Measurements from ENCODE around the gene CXCL10. TPM values are rescaled to one million over a fixed set of nuclear protein-coding genes. Genes with fewer than 3 reads are reported as not detected.

Gene CXCL10
- total RNA-seq, 4 donors from 2014 or later = 0.52 to 1.9 TPM; not detected in 2

- intact Hi-C loops (cut with DNase I; ENCODE audit: low total_unique reads) = loop anchor here (10.0 kb wide), 1 partner anchor 67 kb away; the partner anchor contains the start of gene SDAD1
These were observed 38.1 kb upstream of the CXCL10 start for GRCh38 chr4:76061421-76061820.

GRCh38 chr4:76060506-76060905 lies 37.2 kb upstream of the CXCL10 start:
- Histone ChIP-seq H3K4me1 (no peaks in the 10 kb centered on the region), H3K27me3 (peaks cover 0 to 5% of the 10 kb centered on the region in 2 donors), H3K4me3 (no peak overlapping the region), H3K36me3 (no peaks in the 10 kb centered on the region), H3K27ac (no peak overlapping the region), H3K9me3 (no peaks in the 10 kb centered on the region)
- no peak for DNase-seq
- no peak for TF ChIP-seq POLR2A (IDR thresholded peaks at IDR 0.05)
- no peak for TF ChIP-seq CTCF (IDR thresholded peaks at IDR 0.05)
- intact Hi-C loops (cut with DNase I; ENCODE audit: low total_unique reads) = loop anchor here (10.0 kb wide), 1 partner anchor 66 kb away; the partner anchor contains the start of gene SDAD1

More at GRCh38 chr4:76061421-76061820, 38.1 kb upstream of the CXCL10 start:
- Histone ChIP-seq H3K27ac (no peak overlapping the region), H3K36me3 (no peaks in the 10 kb centered on the region), H3K4me1 (no peaks in the 10 kb centered on the region), H3K27me3 (no peaks in the 10 kb centered on the region), H3K9me3 (no peaks in the 10 kb centered on the region), H3K4me3 (no peak overlapping the region)
- no peak for DNase-seq
- TF ChIP-seq POLR2A (IDR thresholded peaks at IDR 0.05) (no peak), CTCF (IDR thresholded peaks at IDR 0.05) (no peak)

- Histone ChIP-seq H3K4me1 (no peaks in the 10 kb centered on the region), H3K27me3 (peaks cover 0 to 5% of the 10 kb centered on the region in 2 donors), H3K27ac (no peak overlapping the region), H3K36me3 (no peaks in the 10 kb centered on the region), H3K9me3 (no peaks in the 10 kb centered on the region), H3K4me3 (no peak overlapping the region)
- DNase-seq = no peak
- intact Hi-C loops (cut with DNase I; ENCODE audit: low total_unique reads) = loop anchor here (10.0 kb wide), 1 partner anchor 65 kb away; the partner anchor contains the start of gene SDAD1
- no peak for TF ChIP-seq POLR2A (IDR thresholded peaks at IDR 0.05)
- TF ChIP-seq CTCF (IDR thresholded peaks at IDR 0.05) = no peak
These were observed 36.5 kb upstream of the CXCL10 start for GRCh38 chr4:76059750-76060149.

- no peaks in the 10 kb centered on the region for H3K4me1 ChIP-seq
- DNase-seq = no peak
- H3K9me3 ChIP-seq = no peaks in the 10 kb centered on the region
- no peak overlapping the region for H3K27ac ChIP-seq
- TF ChIP-seq POLR2A (IDR thresholded peaks at IDR 0.05) (no peak), CTCF (IDR thresholded peaks at IDR 0.05) (no peak)
- no peaks in the 10 kb centered on the region for H3K36me3 ChIP-seq
- intact Hi-C loops (cut with DNase I; ENCODE audit: low total_unique reads) = no loop called here
- H3K27me3 ChIP-seq = peaks cover 0 to 5% of the 10 kb centered on the region in 2 donors
- no peak overlapping the region for H3K4me3 ChIP-seq
These were observed 35.7 kb upstream of the CXCL10 start for GRCh38 chr4:76058888-76059426.

GRCh38 chr4:76058302-76058701 lies 35.0 kb upstream of the CXCL10 start:
- H3K36me3 ChIP-seq = no peaks in the 10 kb centered on the region
- H3K4me1 ChIP-seq = no peaks in the 10 kb centered on the region
- no peak overlapping the region for H3K4me3 ChIP-seq
- H3K9me3 ChIP-seq = no peaks in the 10 kb centered on the region
- no peak for DNase-seq
- H3K27ac ChIP-seq = no peak overlapping the region
- intact Hi-C loops (cut with DNase I; ENCODE audit: low total_unique reads) = no loop called here
- no peak for TF ChIP-seq POLR2A (IDR thresholded peaks at IDR 0.05)
- TF ChIP-seq CTCF (IDR thresholded peaks at IDR 0.05) = no peak
- peaks cover 0 to 5% of the 10 kb centered on the region in 2 donors for H3K27me3 ChIP-seq

Data from uterus (tissue), 4 donors.